Cardiac muscle cell (in vitro differentiated cells and primary cell): ENCODE measurements around the gene NBAS. TPM values are rescaled to one million over a fixed set of nuclear protein-coding genes. Genes with fewer than 3 reads are reported as not detected.
"Not testable (repeated sequence)": the region's sequence is repeated elsewhere in the genome, so short reads cannot be mapped to it uniquely, and the experiment has no call there.

Source experiments
- DNase-seq, 2 donors: peaks; one replicate each; pipeline versions ENCODE4 v3.0.0 to v3.0.0-alpha.2; 2010 to 2017; ENCODE audit warnings: low read depth in 1 of 2, low spot score in 1 of 2
- H3K27ac ChIP-seq: fragments of 200-600 bp; sonication (generic); 2 replicates; pipeline ENCODE4 v1.5.1; 2016
- H3K27me3 ChIP-seq: fragments of 200-600 bp; sonication (generic); 2 replicates; pipeline ENCODE4 v1.6.0; 2016; ENCODE audit warnings: control low read depth
- H3K36me3 ChIP-seq: fragments of 200-600 bp; sonication (generic); 2 replicates; pipeline ENCODE4 v1.5.1; 2016; ENCODE audit warnings: control low read depth
- H3K4me1 ChIP-seq: fragments of 200-600 bp; sonication (generic); 2 replicates; pipeline ENCODE4 v1.8.1; 2017; ENCODE audit warnings: low read depth, mild to moderate bottlenecking, mixed run types
- H3K4me3 ChIP-seq: fragments of 200-600 bp; sonication (generic); 2 replicates; pipeline ENCODE4 v1.5.1; 2016; ENCODE audit warnings: mild to moderate bottlenecking
- H3K9me3 ChIP-seq: fragments of 200-600 bp; sonication (generic); 2 replicates; pipeline ENCODE4 v1.5.1; 2017; ENCODE audit warnings: low read depth, mild to moderate bottlenecking, control low read depth
- polyA plus RNA-seq: library from polyadenylated mRNA; unstranded; fragments of >200 nt; fragmentation: Nextera tagmentation; extraction: Ambion mirVana; gene quantifications from 2 replicates; pipeline ENCODE4 v1.2.1, GENCODE V29; 2016
- total RNA-seq: library from RNA; depleted of rRNA; stranded (reverse); fragments of >200 nt; gene quantifications from 2 replicates; pipeline ENCODE4 v1.2.3, GENCODE V29; 2016
- TF ChIP-seq, protein P1 (sequence below): IDR thresholded peaks from 2 replicates; pipeline ENCODE4 v1.5.1; 2012; ENCODE audit warnings: low read depth, mild to moderate bottlenecking, low read length

Gene NBAS
- total and polyA plus RNA-seq, 2 experiments from 2014 or later, result 32.4 to 74.8 TPM

- H3K27ac ChIP-seq, result no peak overlapping the region
- no peak overlapping the region for H3K4me3 ChIP-seq
- H3K4me1 ChIP-seq, result no peaks in the 10 kb centered on the region
- peaks cover 3% of the 10 kb centered on the region for H3K36me3 ChIP-seq
- no peaks in the 10 kb centered on the region for H3K27me3 ChIP-seq
- no peaks in the 10 kb centered on the region for H3K9me3 ChIP-seq
- TF ChIP-seq, protein P1, sequence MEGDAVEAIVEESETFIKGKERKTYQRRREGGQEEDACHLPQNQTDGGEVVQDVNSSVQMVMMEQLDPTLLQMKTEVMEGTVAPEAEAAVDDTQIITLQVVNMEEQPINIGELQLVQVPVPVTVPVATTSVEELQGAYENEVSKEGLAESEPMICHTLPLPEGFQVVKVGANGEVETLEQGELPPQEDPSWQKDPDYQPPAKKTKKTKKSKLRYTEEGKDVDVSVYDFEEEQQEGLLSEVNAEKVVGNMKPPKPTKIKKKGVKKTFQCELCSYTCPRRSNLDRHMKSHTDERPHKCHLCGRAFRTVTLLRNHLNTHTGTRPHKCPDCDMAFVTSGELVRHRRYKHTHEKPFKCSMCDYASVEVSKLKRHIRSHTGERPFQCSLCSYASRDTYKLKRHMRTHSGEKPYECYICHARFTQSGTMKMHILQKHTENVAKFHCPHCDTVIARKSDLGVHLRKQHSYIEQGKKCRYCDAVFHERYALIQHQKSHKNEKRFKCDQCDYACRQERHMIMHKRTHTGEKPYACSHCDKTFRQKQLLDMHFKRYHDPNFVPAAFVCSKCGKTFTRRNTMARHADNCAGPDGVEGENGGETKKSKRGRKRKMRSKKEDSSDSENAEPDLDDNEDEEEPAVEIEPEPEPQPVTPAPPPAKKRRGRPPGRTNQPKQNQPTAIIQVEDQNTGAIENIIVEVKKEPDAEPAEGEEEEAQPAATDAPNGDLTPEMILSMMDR, result no peak
- no peak for DNase-seq
Measured at GRCh38 chr2:15323227-15323626, 237.9 kb downstream of the NBAS start.

- not testable (repeated sequence) for H3K4me1 ChIP-seq, H3K9me3 ChIP-seq, DNase-seq
Measured at GRCh38 chr2:15321481-15321880, 239.7 kb downstream of the NBAS start.

GRCh38 chr2:15316370-15316814 is 244.7 kb downstream of the NBAS start:
- H3K36me3 ChIP-seq, result no peaks in the 10 kb centered on the region
- DNase-seq, result no peak
- H3K27ac ChIP-seq, result no peak overlapping the region
- no peaks in the 10 kb centered on the region for H3K27me3 ChIP-seq
- TF ChIP-seq, protein P1, result no peak
- H3K4me1 ChIP-seq, result peaks cover 6% of the 10 kb centered on the region
- H3K4me3 ChIP-seq, result no peak overlapping the region
- H3K9me3 ChIP-seq, result no peaks in the 10 kb centered on the region

More at GRCh38 chr2:15321481-15321880, 239.7 kb downstream of the NBAS start:
- H3K36me3 ChIP-seq, H3K27me3 ChIP-seq, H3K27ac ChIP-seq, H3K4me3 ChIP-seq: not testable (repeated sequence)

DNA sequence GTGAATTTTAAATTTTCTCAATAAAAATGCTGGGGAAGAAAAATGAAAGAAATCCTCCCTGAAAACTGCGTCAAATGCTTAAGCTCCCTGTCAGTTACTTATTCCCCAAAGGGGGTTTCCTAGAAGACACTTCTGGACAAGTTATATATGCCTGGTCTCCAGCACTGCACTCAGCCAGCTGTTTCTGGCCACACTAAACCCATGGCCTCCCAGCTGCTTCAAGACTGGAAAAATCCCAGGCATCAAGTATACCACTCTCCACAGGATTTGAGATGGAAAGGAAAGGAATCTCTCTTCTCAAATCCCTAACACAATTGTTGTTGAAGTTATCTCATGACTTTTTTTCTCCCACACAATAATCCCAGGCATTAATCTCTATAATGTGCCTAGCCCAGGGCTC is 245.7 kb downstream of the NBAS start:
- TF ChIP-seq, protein P1, result no peak
- no peaks in the 10 kb centered on the region for H3K9me3 ChIP-seq

GRCh38 chr2:15313657-15314056 is 247.5 kb downstream of the NBAS start:
- TF ChIP-seq, protein P1, result no peak
- no peaks in the 10 kb centered on the region for H3K9me3 ChIP-seq
- no peak overlapping the region for H3K27ac ChIP-seq
- peak in 1 of 2 donors; percentile 32 for DNase-seq
- no peaks in the 10 kb centered on the region for H3K27me3 ChIP-seq
- peaks cover 8% of the 10 kb centered on the region for H3K4me1 ChIP-seq
- no peak overlapping the region for H3K4me3 ChIP-seq
- H3K36me3 ChIP-seq, result no peaks in the 10 kb centered on the region

More for the DNA sequence above, 245.7 kb downstream of the NBAS start:
- no peak for DNase-seq
- Histone ChIP-seq H3K27me3 (no peaks in the 10 kb centered on the region), H3K4me3 (no peak overlapping the region), H3K27ac (no peak overlapping the region), H3K4me1 (peaks cover 8% of the 10 kb centered on the region), H3K36me3 (no peaks in the 10 kb centered on the region)

- TF ChIP-seq, protein P1, result no peak
- Histone ChIP-seq H3K27me3 (no peaks in the 10 kb centered on the region), H3K27ac (no peak overlapping the region), H3K36me3 (no peaks in the 10 kb centered on the region), H3K9me3 (no peaks in the 10 kb centered on the region), H3K4me3 (no peak overlapping the region), H3K4me1 (peaks cover 8% of the 10 kb centered on the region)
- no peak for DNase-seq
Measured at GRCh38 chr2:15311926-15312325, 249.2 kb downstream of the NBAS start.
